ENCODE data around the gene EVA1A.

The EVA1A gene

GRCh38 chr2:75538521-75539490 lies 21.9 kb downstream of the EVA1A start:
- ChIA-PET CTCF (interaction anchor here (0.7 kb wide), 3 partner anchors 15 to 1688 kb away, joined by 3 to 9 read pairs (median 3); no protein-coding TSS in a partner anchor), POLR2A (no interaction called here)
- no peaks in the 10 kb centered on the region for H3K36me3 ChIP-seq (ENCODE audit: control insufficient read depth in 2 of 2, insufficient read depth in 1 of 2, low read length in 2 of 2)
- no peak overlapping the region for H3K4me3 ChIP-seq (ENCODE audit: low read depth, low read length)
- TF ChIP-seq OSR2 (tag by site-specific recombination; IDR thresholded peaks at IDR 0.05) (no peak), ZNF19 (tag by site-specific recombination; IDR thresholded peaks at IDR 0.05; ENCODE audit: low read depth) (no peak), ZNF626 (tag by site-specific recombination; IDR thresholded peaks at IDR 0.05) (no peak), ZNF561 (tag by site-specific recombination; IDR thresholded peaks at IDR 0.05; ENCODE audit: borderline replicate concordance) (no peak), PRDM1 (tag by site-specific recombination; IDR thresholded peaks at IDR 0.05) (no peak), ZNF239 (tag by site-specific recombination; IDR thresholded peaks at IDR 0.05) (no peak), ZNF621 (tag by site-specific recombination; IDR thresholded peaks at IDR 0.05) (no peak), TCF7L2 (IDR thresholded peaks at IDR 0.05; ENCODE audit: borderline replicate concordance, low read depth, low read length) (no peak)
- H3K4me1 ChIP-seq (ENCODE audit: control insufficient read depth, insufficient read depth, low read length): no peaks in the 10 kb centered on the region
- no peak overlapping the region for H3K27ac ChIP-seq (ENCODE audit: extremely low read depth, low read depth, low read length)
- no peaks in the 10 kb centered on the region; the same call in 1 of the 2 replicates for H3K9me3 ChIP-seq (ENCODE audit: control insufficient read depth, insufficient read depth, low read depth, low read length)

- Histone ChIP-seq H3K27ac (ENCODE audit: extremely low read depth, low read depth, low read length) (no peak overlapping the region), H3K36me3 (ENCODE audit: control insufficient read depth in 2 of 2, insufficient read depth in 1 of 2, low read length in 2 of 2) (no peaks in the 10 kb centered on the region), H3K9me3 (ENCODE audit: control insufficient read depth, insufficient read depth, low read depth, low read length) (no peaks in the 10 kb centered on the region; the same call in 1 of the 2 replicates), H3K4me3 (ENCODE audit: low read depth, low read length) (no peak overlapping the region), H3K4me1 (ENCODE audit: control insufficient read depth, insufficient read depth, low read length) (no peaks in the 10 kb centered on the region)
- ChIA-PET POLR2A (no interaction called here), CTCF (no interaction called here)
- no peak for TF ChIP-seq ZNF426 (tag by site-specific recombination; IDR thresholded peaks at IDR 0.05)
- TF ChIP-seq ZNF311 (tag by site-specific recombination; IDR thresholded peaks at IDR 0.05; ENCODE audit: borderline replicate concordance): no peak
- TF ChIP-seq ZNF132 (tag by site-specific recombination; IDR thresholded peaks at IDR 0.05; ENCODE audit: borderline replicate concordance): no peak
- no peak for TF ChIP-seq ZNF248 (tag by site-specific recombination; IDR thresholded peaks at IDR 0.05)
- no peak for TF ChIP-seq EGR2 (tag by site-specific recombination; IDR thresholded peaks at IDR 0.05; ENCODE audit: low read depth)
- TF ChIP-seq TSHZ1 (tag by site-specific recombination; IDR thresholded peaks at IDR 0.05; ENCODE audit: borderline replicate concordance): no peak
- TF ChIP-seq MEIS1 (CRISPR knock-in tag; IDR thresholded peaks at IDR 0.05; ENCODE audit: borderline replicate concordance): no peak
- no peak for TF ChIP-seq ZNF184 (tag by site-specific recombination; IDR thresholded peaks at IDR 0.05)
- no peak for TF ChIP-seq ZNF138 (tag by site-specific recombination; IDR thresholded peaks at IDR 0.05; ENCODE audit: borderline replicate concordance)
- no peak for TF ChIP-seq ZNF555 (tag by site-specific recombination; conservative IDR thresholded peaks at IDR 0.05)
- TF ChIP-seq ZNF26 (tag by site-specific recombination; IDR thresholded peaks at IDR 0.05): no peak
- no peak for TF ChIP-seq ZNF677 (tag by site-specific recombination; IDR thresholded peaks at IDR 0.05)
- no peak for TF ChIP-seq ZNF692 (tag by site-specific recombination; IDR thresholded peaks at IDR 0.05)
- no peak for TF ChIP-seq ELK4 (IDR thresholded peaks at IDR 0.05; ENCODE audit: borderline replicate concordance, low read depth, low read length)
- no peak for TF ChIP-seq SP3 (tag by site-specific recombination; IDR thresholded peaks at IDR 0.05)
- TF ChIP-seq GLI2 (tag by site-specific recombination; IDR thresholded peaks at IDR 0.05; ENCODE audit: borderline replicate concordance, low read depth): no peak
Observed at GRCh38 chr2:75537658-75538057, 23.1 kb downstream of the EVA1A start.
